Stimulated activated CD8-positive, alpha-beta memory T cell treated with anti-CD3 and anti-CD28 coated beads, Interleukin-12 subunit alpha, Interleukin-12 subunit beta, amount 100 ng/mL, for 24 hours (primary cell): ENCODE data around the gene SIVA1.
"Not testable (repeated sequence)": the region's sequence is repeated elsewhere in the genome, so short reads cannot be mapped to it uniquely, and the experiment has no call there.

Experiments
- DNase-seq: peaks from one replicate; pipeline ENCODE4 v3.0.0-alpha.2; 2020; ENCODE audit errors: extremely low read depth

SIVA1 gene

DNA sequence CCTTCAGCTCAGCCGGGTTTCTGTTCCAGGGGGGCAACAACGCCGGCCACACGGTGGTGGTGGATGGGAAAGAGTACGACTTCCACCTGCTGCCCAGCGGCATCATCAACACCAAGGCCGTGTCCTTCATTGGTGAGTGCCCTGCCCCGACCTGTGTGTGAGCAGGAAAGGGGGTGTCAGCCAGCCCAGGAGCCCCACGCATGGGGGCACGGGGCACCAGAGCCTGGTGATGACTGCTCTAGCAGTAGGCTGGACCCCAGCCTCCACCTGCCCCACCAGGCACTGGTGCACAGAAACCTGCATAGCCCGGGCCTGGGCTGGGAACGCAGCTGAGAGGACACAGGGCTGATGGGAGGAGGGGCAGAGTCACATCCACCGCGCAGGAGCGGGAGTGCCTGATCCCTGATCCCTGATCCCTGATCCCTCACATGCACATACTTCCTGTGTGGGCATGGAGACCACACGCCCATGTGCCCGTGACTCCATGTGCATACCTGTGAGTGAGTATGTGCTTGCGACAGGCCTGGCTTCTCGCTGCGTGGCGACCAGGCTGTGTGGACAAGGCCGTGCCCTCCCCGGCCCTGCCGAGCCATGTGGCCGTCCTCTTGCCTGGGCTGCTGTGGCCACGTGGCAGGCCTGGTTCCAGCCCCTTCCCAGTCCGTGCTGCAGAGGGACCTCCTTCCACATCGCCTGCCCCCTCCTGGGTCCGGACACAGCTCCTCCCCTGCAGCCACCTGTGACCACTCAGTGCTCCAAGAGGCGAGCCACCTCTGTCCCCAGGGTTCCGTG is 17.8 kb upstream of the SIVA1 start:
- no peak for DNase-seq

GRCh38 chr14:104735830-104736642 is 16.9 kb upstream of the SIVA1 start:
- no peak for DNase-seq

- DNase-seq: no peak
Measured at GRCh38 chr14:104738375-104739019, 14.4 kb upstream of the SIVA1 start.

DNA sequence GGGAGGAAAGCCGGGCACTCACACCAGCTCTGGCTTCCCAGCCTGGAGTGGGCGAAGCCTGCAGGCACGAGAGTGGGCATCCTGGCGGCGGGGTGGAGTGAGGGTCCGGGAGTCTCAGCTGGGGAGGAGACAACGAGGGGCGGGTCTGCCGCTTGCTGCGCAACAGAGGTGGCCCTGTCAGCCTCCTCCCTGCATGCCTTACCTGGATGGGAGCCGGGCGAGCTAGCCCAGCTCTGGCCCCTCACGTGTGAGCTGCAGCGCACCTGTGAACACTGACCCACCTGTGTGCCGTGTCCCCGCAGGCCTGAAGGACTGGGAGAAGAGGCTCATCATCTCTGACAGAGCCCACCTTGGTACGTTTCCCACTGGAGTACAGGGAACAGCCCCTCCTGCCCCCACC is 13.9 kb upstream of the SIVA1 start:
- DNase-seq: no peak

DNA sequence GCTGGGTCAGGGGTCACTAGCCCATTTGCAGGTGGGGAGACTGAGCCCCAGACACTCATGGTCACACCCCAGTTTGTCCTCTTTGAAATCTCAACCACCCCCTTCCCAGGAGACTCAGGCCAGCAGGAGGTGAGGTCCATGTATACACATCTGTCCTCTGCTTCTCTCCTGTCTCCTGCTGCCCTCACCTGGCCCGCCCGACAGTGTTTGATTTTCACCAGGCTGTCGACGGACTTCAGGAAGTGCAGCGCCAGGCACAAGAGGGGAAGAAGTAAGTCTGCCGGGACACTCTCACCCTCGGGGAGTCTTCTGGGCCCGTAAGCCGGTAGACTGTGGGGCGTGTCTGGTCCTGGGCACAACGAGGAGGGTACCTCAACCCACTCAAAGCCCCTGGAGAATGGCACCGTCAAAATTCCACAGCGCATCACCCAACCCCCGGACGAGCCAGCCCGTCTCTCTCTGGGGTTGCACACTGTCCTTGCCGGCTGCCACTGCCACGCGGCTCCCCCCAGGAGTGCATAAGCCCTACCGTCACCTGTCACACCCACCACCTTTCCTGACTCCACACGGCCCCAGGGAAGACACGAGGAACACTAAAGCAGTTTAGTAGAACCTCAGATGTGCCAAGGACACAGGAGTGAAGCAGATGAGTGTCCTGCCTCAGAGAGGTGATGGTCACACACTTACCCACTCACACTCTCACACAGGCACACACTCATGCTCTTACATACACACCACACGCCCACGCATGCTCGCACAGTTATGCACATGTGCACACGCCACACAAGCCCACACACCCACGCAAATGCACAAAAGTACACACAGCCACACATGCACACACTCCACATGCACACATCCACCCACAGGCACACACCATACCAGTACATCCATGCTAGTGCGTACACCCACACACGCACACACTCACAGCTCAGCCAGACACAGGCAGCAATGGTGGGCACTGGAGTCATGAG is 13.1 kb upstream of the SIVA1 start:
- DNase-seq: no peak

GRCh38 chr14:104741108-104741802 is 11.7 kb upstream of the SIVA1 start:
- no peak for DNase-seq

DNA sequence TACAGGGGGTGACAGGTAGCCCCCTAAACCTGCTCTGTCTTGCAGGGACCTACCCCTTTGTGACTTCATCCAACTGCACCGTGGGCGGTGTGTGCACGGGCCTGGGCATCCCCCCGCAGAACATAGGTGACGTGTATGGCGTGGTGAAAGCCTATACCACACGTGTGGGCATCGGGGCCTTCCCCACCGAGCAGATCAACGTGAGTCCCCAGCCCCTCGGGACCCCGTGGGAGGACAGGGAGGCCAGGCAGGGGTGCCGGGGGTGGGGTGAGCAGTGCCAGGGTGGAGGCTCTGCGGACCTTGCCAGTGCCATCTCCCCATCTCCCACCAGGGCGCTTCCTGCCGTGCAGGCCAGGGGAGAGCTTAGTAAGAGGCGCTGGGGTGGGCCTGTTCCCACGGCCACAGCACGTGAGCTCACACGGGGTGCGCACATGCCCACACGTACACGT is 11.1 kb upstream of the SIVA1 start:
- no peak for DNase-seq

- DNase-seq: no peak
Measured at GRCh38 chr14:104742586-104743455, 10.1 kb upstream of the SIVA1 start.

- DNase-seq: no peak
Measured at GRCh38 chr14:104743461-104744380, 9.2 kb upstream of the SIVA1 start.

DNA sequence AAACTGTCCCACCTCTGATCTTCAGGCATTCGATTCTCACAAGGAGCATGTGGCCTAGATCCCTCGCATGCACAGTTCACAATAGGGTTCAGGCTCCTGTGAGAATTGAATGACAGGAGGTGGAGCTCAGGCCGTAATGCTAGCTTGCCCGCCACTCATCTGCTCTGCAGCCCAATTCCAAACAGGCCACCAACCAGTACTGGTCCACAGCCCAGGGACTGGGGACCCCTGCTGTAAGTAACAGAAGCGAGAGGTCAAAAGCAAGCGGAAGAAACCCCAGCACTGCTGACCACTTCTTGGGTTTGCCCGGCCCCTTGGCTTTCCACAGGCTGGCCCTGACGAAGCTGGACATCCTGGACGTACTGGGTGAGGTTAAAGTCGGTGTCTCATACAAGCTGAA is 8.5 kb upstream of the SIVA1 start:
- DNase-seq: no peak

DNA sequence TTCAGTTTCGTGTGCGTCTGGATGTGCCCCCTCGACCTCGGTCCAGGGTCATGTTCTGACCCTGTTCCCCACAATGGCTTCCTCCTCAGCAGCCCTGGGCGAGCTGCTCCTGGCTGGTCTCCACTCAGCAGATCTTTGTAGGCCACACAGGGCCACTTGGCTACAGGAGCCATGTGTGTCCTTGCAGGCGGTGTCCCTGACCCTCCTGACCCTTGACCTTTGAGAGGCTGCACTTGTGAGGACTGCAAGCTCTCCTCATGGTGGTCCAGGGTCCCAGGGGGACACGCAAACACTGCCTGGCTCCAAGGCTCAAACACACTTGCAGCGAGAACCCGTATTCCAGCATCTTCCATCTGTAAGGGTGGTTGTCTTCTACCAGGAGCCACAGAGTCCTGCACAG is 7.5 kb upstream of the SIVA1 start:
- no peak for DNase-seq

DNA sequence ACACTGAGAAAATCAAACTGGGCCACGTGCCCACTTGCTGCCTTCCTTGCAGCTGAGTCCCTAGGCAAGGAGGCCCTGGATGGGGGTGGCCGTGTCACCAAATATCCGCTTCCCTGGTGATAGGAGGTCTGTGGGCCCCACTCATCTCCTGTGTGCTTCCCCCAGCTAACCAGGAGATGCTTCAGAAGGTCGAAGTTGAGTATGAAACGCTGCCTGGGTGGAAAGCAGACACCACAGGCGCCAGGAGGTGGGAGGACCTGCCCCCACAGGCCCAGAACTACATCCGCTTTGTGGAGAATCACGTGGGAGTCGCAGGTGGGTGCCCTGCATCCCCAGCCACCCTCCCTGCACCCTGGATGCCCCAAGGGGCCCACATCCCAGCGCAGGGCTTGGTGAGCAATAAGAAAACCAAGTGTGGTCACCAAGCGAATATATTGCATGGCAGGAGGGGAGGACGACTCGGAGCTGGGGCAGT is 6.8 kb upstream of the SIVA1 start:
- DNase-seq: no peak

- DNase-seq: no peak
Measured at GRCh38 chr14:104746934-104747481, 5.9 kb upstream of the SIVA1 start.

GRCh38 chr14:104747876-104748275 is 5.1 kb upstream of the SIVA1 start:
- DNase-seq: no peak

GRCh38 chr14:104749111-104749649 is 3.8 kb upstream of the SIVA1 start:
- DNase-seq: no peak

DNA sequence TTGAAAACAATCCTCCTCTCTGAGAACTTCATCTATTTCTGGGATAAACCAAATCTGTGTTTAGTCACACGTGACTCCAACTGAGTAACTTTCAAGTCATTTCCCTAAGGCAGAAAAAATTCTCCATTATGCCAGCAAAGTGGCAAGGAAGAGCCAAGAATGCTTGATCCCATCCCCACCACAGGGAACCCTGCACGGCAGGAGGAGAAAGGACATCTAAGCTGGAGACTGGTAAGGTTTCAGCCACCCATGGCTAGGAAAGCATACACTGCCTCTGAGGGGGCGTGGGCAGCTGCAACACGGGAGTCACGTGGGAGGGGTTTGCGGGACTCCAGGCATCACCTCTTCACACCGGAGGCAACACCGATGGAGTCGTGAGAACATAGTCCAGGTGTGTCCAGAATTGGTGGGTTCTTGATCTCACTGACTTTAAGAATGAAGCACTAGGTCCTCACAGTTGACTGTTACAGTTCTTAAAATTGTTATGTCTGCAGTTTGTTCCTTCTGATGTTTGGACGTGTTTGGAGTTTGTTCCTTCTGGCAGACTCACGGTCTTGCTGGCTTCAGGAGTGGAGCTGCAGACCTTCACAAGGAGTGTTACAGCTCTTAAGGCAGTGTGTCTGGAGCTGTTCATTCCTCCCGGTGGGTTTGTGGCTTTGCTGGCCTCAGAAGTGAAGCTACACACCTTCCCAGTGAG is 2.7 kb upstream of the SIVA1 start:
- DNase-seq: no peak

DNA sequence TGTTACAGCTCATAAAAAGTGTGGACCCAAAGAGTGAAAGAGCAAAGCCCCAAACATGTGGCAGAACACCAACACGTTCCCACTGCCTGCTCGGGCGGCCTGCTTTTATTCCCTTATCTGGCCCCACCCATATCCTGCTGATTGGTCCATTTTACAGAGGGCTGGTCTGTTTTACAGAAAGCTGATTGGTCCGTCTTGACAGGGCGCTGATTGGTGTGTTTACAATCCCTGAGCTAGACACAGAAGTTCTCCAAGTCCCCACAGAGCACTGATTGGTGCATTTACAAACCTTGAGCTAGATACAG is 2.2 kb upstream of the SIVA1 start:
- not testable (repeated sequence) for DNase-seq
